Stomach (tissue), 4 donors: ENCODE measurements around the gene ESRRG.

Experiments
- EP300 ChIP-seq: sonication (generic); formaldehyde crosslinking; IDR thresholded peaks from one replicate; pipeline ENCODE4 v1.6.1; 2017; ENCODE audit warnings: antibody characterized with exemption
- POLR2A ChIP-seq, 4 donors: fragments of 450-650 bp; IDR thresholded peaks; one replicate each; pipeline ENCODE4 v1.6.1; 2016; ENCODE audit warnings: antibody characterized with exemption in 4 of 4, control low read depth in 2 of 4, mild to moderate bottlenecking in 1 of 4, moderate library complexity in 1 of 4
- POLR2AphosphoS5 ChIP-seq, 3 donors: sonication (generic); formaldehyde crosslinking; IDR thresholded peaks; one replicate each; pipeline ENCODE4 v1.6.1; 2016; ENCODE audit warnings: antibody characterized with exemption in 3 of 3
- TF ChIP-seq, protein P1 (sequence below), 7 experiments: fragments of 450-650 bp in 4 of 7; fragments of 200-600 bp in 3 of 7; sonication (generic) in 3 of 7; IDR thresholded peaks; one replicate each; pipeline ENCODE4 v1.5.1; 2016 to 2019; ENCODE audit warnings: antibody characterized with exemption in 7 of 7, control low read depth in 2 of 7, mild to moderate bottlenecking in 1 of 7

DNA sequence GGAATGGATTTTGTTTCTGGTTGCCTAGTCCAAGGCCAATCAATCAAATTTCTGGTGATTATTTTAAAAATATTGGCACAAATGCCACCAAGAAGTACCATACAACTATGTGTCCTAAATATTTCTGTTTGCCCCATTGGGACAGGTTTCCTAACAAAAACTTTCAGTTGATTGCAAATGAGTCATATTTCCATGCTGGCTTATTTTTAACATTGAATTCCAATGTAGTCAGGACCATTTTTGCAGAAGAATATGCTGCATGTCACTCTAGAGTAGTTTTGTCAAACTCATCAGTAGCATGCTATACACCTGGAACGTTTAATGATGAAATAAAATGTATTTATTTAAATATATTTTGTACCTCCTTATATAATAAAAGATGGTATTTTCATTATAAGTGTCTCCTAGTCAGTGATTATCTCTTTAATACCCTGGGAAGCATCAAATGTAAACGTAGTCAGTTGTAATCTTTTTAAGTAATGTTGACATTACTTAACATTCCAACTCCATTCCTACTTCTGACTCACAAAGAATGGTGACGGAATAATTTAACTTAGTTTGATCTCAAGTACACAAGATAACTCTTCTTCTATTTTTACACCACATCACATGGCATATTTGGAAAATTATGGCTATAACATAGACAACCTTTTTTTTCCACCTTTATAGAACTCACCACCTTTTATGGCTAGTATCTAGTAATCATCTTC is 261.0 kb downstream of the ESRRG start:
- no peak for TF ChIP-seq POLR2A (IDR thresholded peaks at IDR 0.05)
- no peak for TF ChIP-seq EP300
- TF ChIP-seq, protein P1, sequence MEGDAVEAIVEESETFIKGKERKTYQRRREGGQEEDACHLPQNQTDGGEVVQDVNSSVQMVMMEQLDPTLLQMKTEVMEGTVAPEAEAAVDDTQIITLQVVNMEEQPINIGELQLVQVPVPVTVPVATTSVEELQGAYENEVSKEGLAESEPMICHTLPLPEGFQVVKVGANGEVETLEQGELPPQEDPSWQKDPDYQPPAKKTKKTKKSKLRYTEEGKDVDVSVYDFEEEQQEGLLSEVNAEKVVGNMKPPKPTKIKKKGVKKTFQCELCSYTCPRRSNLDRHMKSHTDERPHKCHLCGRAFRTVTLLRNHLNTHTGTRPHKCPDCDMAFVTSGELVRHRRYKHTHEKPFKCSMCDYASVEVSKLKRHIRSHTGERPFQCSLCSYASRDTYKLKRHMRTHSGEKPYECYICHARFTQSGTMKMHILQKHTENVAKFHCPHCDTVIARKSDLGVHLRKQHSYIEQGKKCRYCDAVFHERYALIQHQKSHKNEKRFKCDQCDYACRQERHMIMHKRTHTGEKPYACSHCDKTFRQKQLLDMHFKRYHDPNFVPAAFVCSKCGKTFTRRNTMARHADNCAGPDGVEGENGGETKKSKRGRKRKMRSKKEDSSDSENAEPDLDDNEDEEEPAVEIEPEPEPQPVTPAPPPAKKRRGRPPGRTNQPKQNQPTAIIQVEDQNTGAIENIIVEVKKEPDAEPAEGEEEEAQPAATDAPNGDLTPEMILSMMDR (IDR thresholded peaks at IDR 0.05), result no peak
- TF ChIP-seq POLR2AphosphoS5 (IDR thresholded peaks at IDR 0.05), result no peak
